GM23338 (cell line): ENCODE results near the gene CD74. TPM values are rescaled to one million over a fixed set of nuclear protein-coding genes. Genes with fewer than 3 reads are reported as not detected.

Experiments
- ATAC-seq: fragments of 200-7000 bp; cut with Tn5 transposase; 3 replicates; pipeline ENCODE4 v1.9.1; 2020
- DNase-seq: peaks from one replicate; pipeline ENCODE4 v3.0.0-alpha.2; 2015; ENCODE audit warnings: low spot score
- H2AFZ ChIP-seq: fragments of 200-600 bp; sonication (generic); 2 replicates; pipeline ENCODE4 v1.8.0; 2016; ENCODE audit warnings: antibody characterized with exemption, mild to moderate bottlenecking, moderate library complexity
- H3F3A ChIP-seq: fragments of 200-600 bp; sonication (generic); replicated peaks from 2 replicates; pipeline ENCODE4 v1.8.0; 2017; ENCODE audit warnings: antibody characterized with exemption, mixed run types, low read depth
- H3K27ac ChIP-seq: fragments of 200-600 bp; sonication (generic); 2 replicates; pipeline ENCODE4 v1.6.1; 2016; ENCODE audit warnings: low read depth
- H3K27me3 ChIP-seq: fragments of 200-600 bp; sonication (generic); 2 replicates; pipeline ENCODE4 v1.8.0; 2016; ENCODE audit warnings: mild to moderate bottlenecking, mixed run types, moderate library complexity; ENCODE audit not compliant: insufficient read depth
- H3K36me3 ChIP-seq: fragments of 200-600 bp; sonication (generic); 2 replicates; pipeline ENCODE4 v1.8.0; 2016; ENCODE audit warnings: mild to moderate bottlenecking; ENCODE audit not compliant: insufficient read depth
- H3K4me1 ChIP-seq: fragments of 200-600 bp; sonication (generic); 2 replicates; pipeline ENCODE4 v1.8.0; 2016; ENCODE audit warnings: mild to moderate bottlenecking, moderate library complexity; ENCODE audit not compliant: insufficient read depth
- H3K4me2 ChIP-seq: fragments of 200-600 bp; sonication (generic); 2 replicates; pipeline ENCODE4 v1.7.1; 2017; ENCODE audit warnings: mixed run types
- H3K4me3 ChIP-seq: fragments of 200-600 bp; sonication (generic); 2 replicates; pipeline ENCODE4 v1.6.1; 2016; ENCODE audit warnings: mixed run types
- H3K79me2 ChIP-seq: fragments of 200-600 bp; sonication (generic); replicated peaks from 2 replicates; pipeline ENCODE4 v1.8.0; 2017; ENCODE audit warnings: mild to moderate bottlenecking; ENCODE audit not compliant: insufficient read depth
- H3K9me2 ChIP-seq: fragments of 200-600 bp; sonication (generic); 2 replicates; pipeline ENCODE4 v1.8.0; 2017; ENCODE audit not compliant: insufficient read depth
- H4K20me1 ChIP-seq: fragments of 200-600 bp; sonication (generic); replicated peaks from 2 replicates; pipeline ENCODE4 v1.8.0; 2017; ENCODE audit warnings: mild to moderate bottlenecking; ENCODE audit not compliant: insufficient read depth
- H3K27ac Mint-ChIP-seq: 2 replicates; pipeline ENCODE4 v1.8.0; 2020; ENCODE audit warnings: inconsistent platforms, mild to moderate bottlenecking, moderate library complexity, mixed read lengths
- H3K27me3 Mint-ChIP-seq: 3 replicates; pipeline ENCODE4 v1.8.0; 2022; ENCODE audit warnings: low read depth, mild to moderate bottlenecking, moderate library complexity, mixed read lengths, inconsistent platforms; ENCODE audit not compliant: insufficient read depth, poor library complexity
- H3K36me3 Mint-ChIP-seq: 3 replicates; pipeline ENCODE4 v1.8.0; 2021; ENCODE audit warnings: low read depth, mild to moderate bottlenecking, inconsistent platforms, moderate library complexity, mixed read lengths
- H3K4me1 Mint-ChIP-seq: 3 replicates; pipeline ENCODE4 v1.8.0; 2020; ENCODE audit warnings: mild to moderate bottlenecking, inconsistent platforms, mixed read lengths
- H3K4me3 Mint-ChIP-seq: 3 replicates; pipeline ENCODE4 v1.8.0; 2021; ENCODE audit warnings: moderate library complexity, mild to moderate bottlenecking, inconsistent platforms, mixed read lengths
- H3K9me3 Mint-ChIP-seq: 3 replicates; pipeline ENCODE4 v1.8.0; 2020; ENCODE audit warnings: moderate library complexity, mild to moderate bottlenecking, inconsistent platforms, mixed read lengths
- polyA plus RNA-seq: library from polyadenylated mRNA; unstranded; fragments of >200 nt; fragmentation: Nextera tagmentation; extraction: Ambion mirVana; gene quantifications from 2 replicates; pipeline ENCODE4 v1.2.1, GENCODE V29; 2016
- total RNA-seq: library from RNA; depleted of rRNA; stranded (reverse); fragments of >200 nt; shearing (Covaris generic); gene quantifications from 2 replicates; pipeline ENCODE4 v1.2.3, GENCODE V29; 2014
- TF ChIP-seq, protein P1 (sequence below): fragments of 250-450 bp; sonication (Bioruptor Pico); IDR thresholded peaks from 2 replicates; pipeline ENCODE4 v1.5.0; 2020; ENCODE audit warnings: mild to moderate bottlenecking, moderate library complexity
- TF ChIP-seq, protein P2 (sequence below), 2 experiments: fragments of 200-600 bp in 1 of 2; sonication (generic) in 1 of 2; conservative IDR thresholded peaks; 2 replicates each; pipeline versions ENCODE4 v1.5.1 to v1.6.1; 2016 to 2017; ENCODE audit warnings: antibody characterized with exemption in 2 of 2, low read depth in 2 of 2, mild to moderate bottlenecking in 2 of 2, moderate library complexity in 1 of 2

CD74 gene
- total and polyA plus RNA-seq, 2 experiments from 2014 or later, result 49.8 to 98.4 TPM

DNA sequence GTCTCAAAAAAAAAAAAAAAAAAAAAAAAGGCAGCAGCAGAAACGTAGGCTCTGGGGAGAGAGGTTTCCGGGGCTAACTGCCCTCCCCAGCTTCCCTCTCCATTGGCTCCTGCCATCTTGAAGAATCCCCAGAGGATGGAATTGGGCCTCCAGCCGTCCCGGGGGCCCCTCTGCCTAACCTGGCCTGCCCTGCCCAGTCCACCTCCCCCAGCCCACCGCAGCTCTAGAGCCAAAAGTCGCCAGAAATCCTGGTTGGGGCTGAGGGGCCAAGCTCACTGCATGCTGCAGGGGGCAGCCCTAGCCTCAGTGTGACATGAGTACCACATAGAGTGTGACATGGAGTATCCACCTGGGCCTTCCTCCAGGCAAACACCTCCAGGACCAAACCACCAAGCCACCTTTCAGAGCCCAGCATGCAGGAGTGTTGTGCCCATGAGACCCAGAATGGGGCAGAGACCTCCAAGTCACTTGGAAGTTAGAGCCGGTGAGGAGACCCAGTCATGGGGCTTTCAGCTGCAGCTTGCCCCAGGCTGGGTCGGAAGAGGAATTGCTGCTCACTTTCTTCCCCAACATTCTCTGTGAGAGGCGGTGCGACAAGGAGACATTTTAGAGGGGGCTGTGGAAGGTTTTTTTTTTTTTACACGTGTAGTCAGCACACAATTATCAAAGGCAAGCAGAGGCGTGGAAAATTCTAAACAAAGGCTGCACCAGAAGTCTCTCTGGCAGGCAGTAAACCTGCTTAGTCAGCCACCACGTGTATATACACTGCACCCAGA lies 17.6 kb downstream of the CD74 start:
- no peak overlapping the region for H3K4me2 ChIP-seq
- H2AFZ ChIP-seq, result no peak overlapping the region
- H3K79me2 ChIP-seq, result no peaks in the 10 kb centered on the region
- H3K9me2 ChIP-seq, result no peaks in the 10 kb centered on the region
- TF ChIP-seq, protein P1, sequence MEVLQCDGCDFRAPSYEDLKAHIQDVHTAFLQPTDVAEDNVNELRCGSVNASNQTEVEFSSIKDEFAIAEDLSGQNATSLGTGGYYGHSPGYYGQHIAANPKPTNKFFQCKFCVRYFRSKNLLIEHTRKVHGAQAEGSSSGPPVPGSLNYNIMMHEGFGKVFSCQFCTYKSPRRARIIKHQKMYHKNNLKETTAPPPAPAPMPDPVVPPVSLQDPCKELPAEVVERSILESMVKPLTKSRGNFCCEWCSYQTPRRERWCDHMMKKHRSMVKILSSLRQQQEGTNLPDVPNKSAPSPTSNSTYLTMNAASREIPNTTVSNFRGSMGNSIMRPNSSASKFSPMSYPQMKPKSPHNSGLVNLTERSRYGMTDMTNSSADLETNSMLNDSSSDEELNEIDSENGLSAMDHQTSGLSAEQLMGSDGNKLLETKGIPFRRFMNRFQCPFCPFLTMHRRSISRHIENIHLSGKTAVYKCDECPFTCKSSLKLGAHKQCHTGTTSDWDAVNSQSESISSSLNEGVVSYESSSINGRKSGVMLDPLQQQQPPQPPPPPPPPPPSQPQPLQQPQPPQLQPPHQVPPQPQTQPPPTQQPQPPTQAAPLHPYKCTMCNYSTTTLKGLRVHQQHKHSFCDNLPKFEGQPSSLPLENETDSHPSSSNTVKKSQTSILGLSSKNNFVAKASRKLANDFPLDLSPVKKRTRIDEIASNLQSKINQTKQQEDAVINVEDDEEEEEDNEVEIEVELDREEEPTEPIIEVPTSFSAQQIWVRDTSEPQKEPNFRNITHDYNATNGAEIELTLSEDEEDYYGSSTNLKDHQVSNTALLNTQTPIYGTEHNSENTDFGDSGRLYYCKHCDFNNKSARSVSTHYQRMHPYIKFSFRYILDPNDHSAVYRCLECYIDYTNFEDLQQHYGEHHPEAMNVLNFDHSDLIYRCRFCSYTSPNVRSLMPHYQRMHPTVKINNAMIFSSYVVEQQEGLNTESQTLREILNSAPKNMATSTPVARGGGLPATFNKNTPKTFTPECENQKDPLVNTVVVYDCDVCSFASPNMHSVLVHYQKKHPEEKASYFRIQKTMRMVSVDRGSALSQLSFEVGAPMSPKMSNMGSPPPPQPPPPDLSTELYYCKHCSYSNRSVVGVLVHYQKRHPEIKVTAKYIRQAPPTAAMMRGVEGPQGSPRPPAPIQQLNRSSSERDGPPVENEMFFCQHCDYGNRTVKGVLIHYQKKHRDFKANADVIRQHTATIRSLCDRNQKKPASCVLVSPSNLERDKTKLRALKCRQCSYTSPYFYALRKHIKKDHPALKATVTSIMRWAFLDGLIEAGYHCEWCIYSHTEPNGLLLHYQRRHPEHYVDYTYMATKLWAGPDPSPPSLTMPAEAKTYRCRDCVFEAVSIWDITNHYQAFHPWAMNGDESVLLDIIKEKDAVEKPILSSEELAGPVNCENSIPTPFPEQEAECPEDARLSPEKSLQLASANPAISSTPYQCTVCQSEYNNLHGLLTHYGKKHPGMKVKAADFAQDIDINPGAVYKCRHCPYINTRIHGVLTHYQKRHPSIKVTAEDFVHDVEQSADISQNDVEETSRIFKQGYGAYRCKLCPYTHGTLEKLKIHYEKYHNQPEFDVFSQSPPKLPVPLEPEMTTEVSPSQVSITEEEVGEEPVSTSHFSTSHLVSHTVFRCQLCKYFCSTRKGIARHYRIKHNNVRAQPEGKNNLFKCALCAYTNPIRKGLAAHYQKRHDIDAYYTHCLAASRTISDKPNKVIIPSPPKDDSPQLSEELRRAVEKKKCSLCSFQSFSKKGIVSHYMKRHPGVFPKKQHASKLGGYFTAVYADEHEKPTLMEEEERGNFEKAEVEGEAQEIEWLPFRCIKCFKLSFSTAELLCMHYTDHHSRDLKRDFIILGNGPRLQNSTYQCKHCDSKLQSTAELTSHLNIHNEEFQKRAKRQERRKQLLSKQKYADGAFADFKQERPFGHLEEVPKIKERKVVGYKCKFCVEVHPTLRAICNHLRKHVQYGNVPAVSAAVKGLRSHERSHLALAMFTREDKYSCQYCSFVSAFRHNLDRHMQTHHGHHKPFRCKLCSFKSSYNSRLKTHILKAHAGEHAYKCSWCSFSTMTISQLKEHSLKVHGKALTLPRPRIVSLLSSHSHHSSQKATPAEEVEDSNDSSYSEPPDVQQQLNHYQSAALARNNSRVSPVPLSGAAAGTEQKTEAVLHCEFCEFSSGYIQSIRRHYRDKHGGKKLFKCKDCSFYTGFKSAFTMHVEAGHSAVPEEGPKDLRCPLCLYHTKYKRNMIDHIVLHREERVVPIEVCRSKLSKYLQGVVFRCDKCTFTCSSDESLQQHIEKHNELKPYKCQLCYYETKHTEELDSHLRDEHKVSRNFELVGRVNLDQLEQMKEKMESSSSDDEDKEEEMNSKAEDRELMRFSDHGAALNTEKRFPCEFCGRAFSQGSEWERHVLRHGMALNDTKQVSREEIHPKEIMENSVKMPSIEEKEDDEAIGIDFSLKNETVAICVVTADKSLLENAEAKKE (CRISPR knock-in tag), result no peak
- TF ChIP-seq, protein P2, sequence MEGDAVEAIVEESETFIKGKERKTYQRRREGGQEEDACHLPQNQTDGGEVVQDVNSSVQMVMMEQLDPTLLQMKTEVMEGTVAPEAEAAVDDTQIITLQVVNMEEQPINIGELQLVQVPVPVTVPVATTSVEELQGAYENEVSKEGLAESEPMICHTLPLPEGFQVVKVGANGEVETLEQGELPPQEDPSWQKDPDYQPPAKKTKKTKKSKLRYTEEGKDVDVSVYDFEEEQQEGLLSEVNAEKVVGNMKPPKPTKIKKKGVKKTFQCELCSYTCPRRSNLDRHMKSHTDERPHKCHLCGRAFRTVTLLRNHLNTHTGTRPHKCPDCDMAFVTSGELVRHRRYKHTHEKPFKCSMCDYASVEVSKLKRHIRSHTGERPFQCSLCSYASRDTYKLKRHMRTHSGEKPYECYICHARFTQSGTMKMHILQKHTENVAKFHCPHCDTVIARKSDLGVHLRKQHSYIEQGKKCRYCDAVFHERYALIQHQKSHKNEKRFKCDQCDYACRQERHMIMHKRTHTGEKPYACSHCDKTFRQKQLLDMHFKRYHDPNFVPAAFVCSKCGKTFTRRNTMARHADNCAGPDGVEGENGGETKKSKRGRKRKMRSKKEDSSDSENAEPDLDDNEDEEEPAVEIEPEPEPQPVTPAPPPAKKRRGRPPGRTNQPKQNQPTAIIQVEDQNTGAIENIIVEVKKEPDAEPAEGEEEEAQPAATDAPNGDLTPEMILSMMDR (conservative IDR thresholded peaks at IDR 0.05; ENCODE audit: low read depth in 2 of 2), result peak in 1 of 2 experiments; percentile 31; a peak in 1 of 4 replicates
- H3K9me3 Mint-ChIP-seq, result no peaks in the 10 kb centered on the region
- no peak overlapping the region for H3K4me3 ChIP-seq
- H3K27me3 ChIP-seq, result no peaks in the 10 kb centered on the region
- H3K27ac ChIP-seq, result no peak overlapping the region
- peaks cover 7% of the 10 kb centered on the region; the same call in 1 of the 2 replicates for H4K20me1 ChIP-seq
- peaks cover 41% of the 10 kb centered on the region for H3K36me3 ChIP-seq
- no peaks in the 10 kb centered on the region; the same call in 2 of the 3 replicates for H3K4me1 Mint-ChIP-seq
- H3K27me3 Mint-ChIP-seq, result peaks cover 4% of the 10 kb centered on the region
- DNase-seq, result no peak
- no peaks in the 10 kb centered on the region for H3K4me1 ChIP-seq
- H3F3A ChIP-seq, result 0 out of 2 replicates have a peak, but pooled peaks cover 2% of the 10 kb centered on the region
- peak; percentile 11; the same call in 2 of the 3 replicates for ATAC-seq
- H3K27ac Mint-ChIP-seq, result no peak overlapping the region; the same call in 1 of the 2 replicates
- H3K36me3 Mint-ChIP-seq, result peaks cover 95% of the 10 kb centered on the region
- H3K4me3 Mint-ChIP-seq, result no peak overlapping the region
